GM19239 (cell line): Measurements from ENCODE around the gene RASAL2.
"Not testable (repeated sequence)": the region's sequence is repeated elsewhere in the genome, so short reads cannot be mapped to it uniquely, and the experiment has no call there.

Experiments used
- DNase-seq: peaks from one replicate; pipeline ENCODE4 v3.0.0; 2011; ENCODE audit warnings: low spot score; ENCODE audit not compliant: insufficient read length
- FAIRE-seq: peaks from 2 replicates; lab custom pipeline; 2011; peaks lifted over from hg19 to GRCh38; lab: Jason Lieb, UNC

RASAL2 gene

DNA sequence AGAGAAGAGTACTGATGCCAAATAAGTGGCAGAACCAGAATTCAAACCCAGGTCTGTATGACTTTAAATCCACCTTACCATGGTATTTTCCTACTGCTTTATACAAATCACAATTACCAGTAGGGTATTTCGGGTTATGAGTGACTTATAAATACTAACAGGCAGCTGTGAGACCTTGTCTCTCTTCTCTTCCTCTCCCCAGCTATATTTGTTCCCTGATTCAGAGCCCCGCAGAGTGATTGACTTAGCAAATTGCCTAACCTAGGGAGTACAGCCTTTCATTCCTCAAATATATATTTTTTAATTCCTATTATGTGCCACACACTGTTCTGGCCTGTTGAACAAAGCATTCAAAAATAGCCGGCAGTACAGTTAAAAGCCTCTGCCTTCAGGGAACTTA, 234.8 kb downstream of the RASAL2 start:
- DNase-seq (no peak), FAIRE-seq (no peak)

GRCh38 chr1:178330153-178330552, 236.2 kb downstream of the RASAL2 start:
- no peak for DNase-seq
- FAIRE-seq = no peak

DNA sequence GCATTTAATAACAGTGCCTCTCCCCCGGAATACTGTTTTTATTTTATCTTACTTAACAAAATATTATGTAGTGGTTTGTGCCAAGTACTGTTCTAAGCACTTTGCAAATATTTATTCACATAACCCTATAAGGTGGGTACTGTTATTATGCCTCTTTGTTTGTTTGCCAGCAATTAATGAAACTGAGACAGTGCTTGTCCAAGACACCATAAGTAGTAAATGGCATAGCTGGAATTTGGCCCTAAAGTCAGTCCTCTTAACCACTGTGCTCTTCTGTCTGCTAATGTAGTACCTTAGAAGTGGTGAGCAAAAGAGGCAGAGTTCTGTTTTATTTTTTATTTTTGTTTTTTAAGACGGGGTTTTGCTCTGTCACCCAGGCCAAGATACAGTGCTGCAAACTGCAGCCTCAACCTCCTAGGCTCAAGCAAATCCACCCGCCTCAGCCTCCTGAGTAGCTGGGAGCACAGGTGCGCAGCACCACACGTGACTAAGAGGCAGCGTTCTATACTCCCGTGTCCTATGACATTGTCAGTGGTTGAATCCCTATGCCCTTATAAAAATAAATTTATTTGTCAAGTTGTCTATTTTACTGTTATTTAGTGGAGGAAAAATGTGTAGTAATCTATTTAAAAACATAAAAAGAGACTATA, 237.1 kb downstream of the RASAL2 start:
- no peak for FAIRE-seq
- no peak for DNase-seq

GRCh38 chr1:178335426-178335825, 241.5 kb downstream of the RASAL2 start:
- FAIRE-seq (no peak), DNase-seq (no peak)

DNA sequence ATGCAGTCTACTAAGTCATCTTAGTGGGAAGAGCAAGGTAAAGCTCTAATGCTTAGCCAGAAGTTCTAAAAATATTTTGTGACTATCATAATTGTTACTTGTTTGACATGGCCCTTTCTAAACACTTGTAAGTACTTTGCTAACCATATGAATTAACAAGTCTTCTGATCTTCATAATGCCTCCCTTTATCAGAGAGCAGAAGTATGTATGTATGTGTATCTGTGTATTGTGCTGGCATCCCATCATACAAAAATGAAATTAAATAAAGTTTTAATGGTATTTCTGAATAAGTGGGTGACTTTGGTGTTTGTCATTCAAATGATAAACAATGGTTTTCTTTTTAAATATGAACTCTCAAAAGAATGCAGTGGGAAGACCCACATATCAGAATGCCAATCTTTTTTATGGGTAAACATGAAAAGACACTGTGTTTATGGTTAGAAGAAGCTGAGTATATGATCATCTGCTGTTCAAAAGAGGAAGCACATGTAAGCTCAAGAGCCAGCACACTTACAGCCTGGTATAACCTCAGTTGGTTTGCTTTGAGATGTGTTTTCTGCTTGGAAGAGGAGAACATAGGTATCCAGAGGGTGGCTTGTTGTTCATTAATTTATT, 243.3 kb downstream of the RASAL2 start:
- FAIRE-seq (no peak), DNase-seq (no peak)

- FAIRE-seq (no peak), DNase-seq (no peak)
Observed at GRCh38 chr1:178339834-178340233, 245.9 kb downstream of the RASAL2 start.

DNA sequence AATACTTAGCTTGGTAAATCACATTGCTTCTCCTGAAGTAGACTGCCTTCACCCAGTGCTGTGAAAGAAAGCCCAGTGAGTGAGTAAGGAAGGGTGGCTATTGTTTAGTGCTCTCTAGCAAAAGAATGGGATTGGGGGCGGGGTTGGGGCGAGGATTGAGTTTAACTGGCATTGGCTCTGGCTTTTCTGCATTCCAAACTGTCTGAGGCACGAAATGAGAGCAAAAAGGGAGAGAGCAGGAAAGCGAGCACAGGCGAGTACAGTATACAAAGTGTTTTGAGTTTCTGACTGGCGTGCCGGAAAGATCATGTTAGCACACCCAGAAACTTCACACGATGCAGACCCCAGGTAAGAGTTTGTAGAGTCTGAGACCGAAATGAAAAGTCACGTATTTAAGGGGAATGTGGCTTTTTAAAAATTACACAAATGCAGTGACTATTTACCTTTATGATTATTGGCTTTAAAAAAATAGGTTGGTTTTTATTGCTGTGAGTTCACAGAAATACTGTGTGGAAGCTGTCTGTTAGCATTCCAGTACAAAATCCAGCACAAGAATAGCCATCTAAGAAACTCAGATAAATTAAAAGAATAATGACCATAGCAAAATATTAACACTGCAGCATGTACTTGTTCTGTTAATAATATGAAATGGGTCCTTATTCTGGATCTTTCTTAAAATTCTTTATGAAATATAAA, 247.5 kb downstream of the RASAL2 start:
- FAIRE-seq (no peak), DNase-seq (no peak)

GRCh38 chr1:178342745-178343144, 248.8 kb downstream of the RASAL2 start:
- FAIRE-seq (no peak), DNase-seq (no peak)

GRCh38 chr1:178344513-178345091, 250.7 kb downstream of the RASAL2 start:
- FAIRE-seq (peak; percentile 53), DNase-seq (no peak)

GRCh38 chr1:178345238-178345637, 251.3 kb downstream of the RASAL2 start:
- no peak for FAIRE-seq

DNA sequence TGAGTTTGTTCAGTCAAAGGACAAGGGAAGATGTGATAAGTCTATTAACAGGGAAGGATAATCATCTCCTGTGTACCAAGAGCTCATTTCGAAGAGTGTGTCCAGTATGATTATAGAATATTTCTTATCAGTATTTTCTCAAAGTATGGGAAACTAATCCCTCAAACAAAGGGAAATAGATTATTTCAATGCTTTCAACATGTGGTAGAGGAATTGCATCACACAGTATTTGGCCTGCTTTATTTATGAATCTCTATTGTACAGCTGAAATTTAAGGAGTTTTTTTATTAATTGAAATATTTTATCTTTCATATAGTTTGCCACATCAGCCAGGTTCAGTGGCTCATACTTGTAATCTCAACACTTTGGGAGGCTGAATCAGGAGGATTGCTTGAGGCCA, 251.9 kb downstream of the RASAL2 start:
- FAIRE-seq (no peak), DNase-seq (no peak)

More at GRCh38 chr1:178345238-178345637, 251.3 kb downstream of the RASAL2 start:
- no peak for DNase-seq

GRCh38 chr1:178349801-178350200, 255.9 kb downstream of the RASAL2 start:
- no peak for DNase-seq
- no peak for FAIRE-seq

DNA sequence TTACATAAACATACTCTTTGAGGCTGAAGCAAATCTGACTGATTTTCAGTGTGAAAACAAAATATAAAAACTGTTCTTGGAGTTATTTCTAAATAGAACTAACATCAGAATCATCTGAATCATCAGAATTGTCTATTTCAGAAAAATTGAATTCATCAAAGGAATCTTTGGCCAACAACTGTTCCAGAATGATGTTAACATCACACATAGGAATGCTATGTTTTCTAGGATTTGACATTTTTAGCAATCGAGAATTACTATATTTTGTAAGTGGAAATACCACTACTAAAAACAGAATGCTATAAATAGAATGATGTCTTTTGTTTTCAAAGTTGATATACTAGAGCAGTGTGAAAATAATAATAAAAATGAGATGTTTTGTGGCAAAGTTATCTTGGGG, 258.0 kb downstream of the RASAL2 start:
- not testable (repeated sequence) for FAIRE-seq, DNase-seq

- FAIRE-seq = no peak
- DNase-seq = no peak
Observed at GRCh38 chr1:178352790-178353416, 259.0 kb downstream of the RASAL2 start.

GRCh38 chr1:178353524-178353923, 259.6 kb downstream of the RASAL2 start:
- FAIRE-seq (no peak), DNase-seq (no peak)

- DNase-seq = no peak
- no peak for FAIRE-seq
Observed at GRCh38 chr1:178354816-178355215, 260.9 kb downstream of the RASAL2 start.

GRCh38 chr1:178356299-178356698, 262.4 kb downstream of the RASAL2 start:
- no peak for FAIRE-seq
- DNase-seq = no peak

DNA sequence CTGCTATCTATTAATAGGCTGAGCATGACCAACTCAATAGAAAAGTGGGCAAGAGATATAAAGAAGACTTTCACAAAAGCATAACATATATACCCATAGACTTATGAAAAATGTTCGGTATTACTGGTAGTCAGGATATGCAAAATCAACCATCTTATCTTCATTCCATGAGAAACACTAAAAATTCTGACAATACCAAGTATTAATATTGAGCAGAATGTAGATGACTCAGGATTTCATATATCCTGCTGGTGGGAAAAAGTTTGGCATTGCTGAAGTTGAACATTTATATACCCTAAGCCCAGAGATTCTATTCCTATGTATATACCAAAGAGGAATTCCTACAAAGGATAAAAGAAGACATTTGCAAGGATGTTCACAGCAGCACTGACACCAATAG, 264.6 kb downstream of the RASAL2 start:
- DNase-seq (no peak), FAIRE-seq (no peak)

DNA sequence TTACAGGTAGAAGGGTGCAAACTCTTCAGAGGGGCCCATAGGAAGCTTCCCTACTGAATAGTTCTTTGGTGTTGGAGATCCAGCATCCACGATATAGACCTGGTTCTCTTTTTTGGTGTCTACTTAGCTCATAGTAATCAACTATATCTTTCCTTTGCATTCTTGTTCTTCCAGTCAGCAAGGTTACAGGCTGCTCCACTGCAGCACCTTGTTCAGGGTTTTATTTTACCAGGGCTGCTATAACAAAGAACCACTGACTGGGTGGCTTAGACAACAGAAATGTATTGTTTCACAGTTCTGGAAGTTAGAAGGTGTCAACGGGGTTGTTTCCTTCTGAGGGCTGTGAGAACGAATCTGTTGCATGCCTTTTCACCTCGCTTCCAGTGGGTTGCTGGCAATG, 266.5 kb downstream of the RASAL2 start:
- FAIRE-seq = no peak
- DNase-seq = no peak

DNA sequence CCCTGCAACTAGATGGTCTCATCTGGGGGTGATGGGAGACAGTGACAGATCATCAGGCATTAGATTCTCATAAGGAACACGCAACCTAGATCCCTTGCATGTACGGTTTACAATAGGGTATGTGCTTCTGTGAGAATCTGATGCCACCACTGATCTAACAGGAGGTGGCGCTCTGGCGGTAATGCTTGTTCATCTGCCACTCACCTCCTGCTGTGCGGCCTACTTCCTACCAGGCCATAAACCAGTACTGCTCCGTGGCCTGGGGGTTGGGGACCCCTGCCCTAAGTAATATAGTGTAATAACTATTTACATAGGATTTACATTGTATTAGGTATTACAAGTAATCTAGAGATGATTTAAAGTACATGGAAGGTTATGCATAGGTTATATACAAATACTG, 267.9 kb downstream of the RASAL2 start:
- FAIRE-seq = no peak

DNA sequence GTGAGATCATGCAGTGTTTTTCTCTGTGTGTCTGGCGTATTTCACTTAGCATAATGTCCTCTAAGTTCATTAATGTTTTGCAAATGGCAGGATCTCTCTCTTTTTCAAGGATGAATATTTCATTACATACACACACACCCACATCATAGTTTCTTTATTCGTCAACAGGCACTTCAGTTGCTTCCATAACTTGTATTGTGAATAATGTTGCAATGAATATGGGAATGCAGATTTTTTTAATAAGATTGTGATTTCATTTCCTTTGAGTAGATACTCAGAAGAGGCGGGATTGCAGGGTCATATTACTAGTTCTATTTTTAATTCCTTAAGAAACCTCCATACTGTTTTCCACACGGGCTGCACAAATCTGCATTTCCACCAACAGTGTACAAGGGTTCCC, 268.8 kb downstream of the RASAL2 start:
- DNase-seq (no peak), FAIRE-seq (no peak)

More for the DNA sequence above, 267.9 kb downstream of the RASAL2 start:
- no peak for DNase-seq
